Prostate gland (tissue), 2 donors: Measurements from ENCODE around the gene DENND4A. TPM values are rescaled to one million over a fixed set of nuclear protein-coding genes. Genes with fewer than 3 reads are reported as not detected.

Source experiments
- DNase-seq: peaks from one replicate; pipeline ENCODE4 v3.0.0-alpha.2; 2019; ENCODE audit warnings: low spot score
- H3K27ac ChIP-seq, 2 donors: fragments of 200-600 bp; sonication (generic); 2 replicates each; pipeline ENCODE4 v1.5.1; 2017 to 2019
- H3K27me3 ChIP-seq: fragments of 200-600 bp; sonication (generic); replicated peaks from 2 replicates; pipeline ENCODE4 v1.5.1; 2019; ENCODE audit not compliant: insufficient read depth
- H3K36me3 ChIP-seq, 2 donors: fragments of 200-600 bp; sonication (generic); 1 replicate in 1 of 2; 2 replicates in 1 of 2; pipeline versions ENCODE4 v1.5.1 to v1.8.1; 2017 to 2019
- H3K4me1 ChIP-seq: fragments of 200-600 bp; sonication (generic); replicated peaks from 2 replicates; pipeline ENCODE4 v1.5.1; 2019
- H3K4me3 ChIP-seq, 2 donors: fragments of 200-600 bp; sonication (generic); 2 replicates each; pipeline ENCODE4 v1.5.1; 2017 to 2019
- H3K9me3 ChIP-seq: fragments of 200-600 bp; sonication (generic); 2 replicates; pipeline ENCODE4 v1.5.1; 2017
- POLR2A ChIP-seq: fragments of 450-650 bp; IDR thresholded peaks from one replicate; pipeline ENCODE4 v1.6.1; 2016; ENCODE audit warnings: antibody characterized with exemption, mild to moderate bottlenecking
- POLR2AphosphoS5 ChIP-seq: sonication (generic); formaldehyde crosslinking; IDR thresholded peaks from one replicate; pipeline ENCODE4 v1.6.1; 2017; ENCODE audit warnings: antibody characterized with exemption
- WGBS: methylation state at CpG from one replicate; pipeline ENCODE4 v1.1.5; 2018; 5-methylcytosine and 5-hydroxymethylcytosine counted together
- intact Hi-C: fragments of 100-400 bp; cut with DNase I; formaldehyde crosslinking; loops from one replicate; pipeline ENCODE4 v1.14.2; 2022
- total RNA-seq, 2 donors: library from RNA; depleted of rRNA; stranded (reverse); fragments of >200 nt; gene quantifications; one replicate each; pipeline ENCODE4 v1.1.0, GENCODE V29; 2016
- TF ChIP-seq, protein P1 (sequence below), 4 experiments: fragments of 200-600 bp in 2 of 4; fragments of 450-650 bp in 2 of 4; sonication (generic) in 2 of 4; IDR thresholded peaks; 1 replicate in 3 of 4; 2 replicates in 1 of 4; pipeline ENCODE4 v1.5.1; 2016 to 2019; ENCODE audit warnings: antibody characterized with exemption in 4 of 4, mild to moderate bottlenecking in 2 of 4, moderate library complexity in 2 of 4

The DENND4A gene
- total RNA-seq, 2 donors from 2014 or later, result 24.5 to 49.6 TPM

- H3K27ac ChIP-seq, result no peak overlapping the region
- no peak overlapping the region for H3K4me3 ChIP-seq
- H3K4me1 ChIP-seq, result no peaks in the 10 kb centered on the region
- intact Hi-C loops, result no loop called here
- 90% methylated on average over 5 of the region's 5 CpGs for WGBS
- H3K9me3 ChIP-seq, result no peaks in the 10 kb centered on the region
- H3K36me3 ChIP-seq, result no peaks in the 10 kb centered on the region
- DNase-seq, result no peak
- no peak for TF ChIP-seq POLR2A
- no peak for TF ChIP-seq POLR2AphosphoS5
- TF ChIP-seq, protein P1, sequence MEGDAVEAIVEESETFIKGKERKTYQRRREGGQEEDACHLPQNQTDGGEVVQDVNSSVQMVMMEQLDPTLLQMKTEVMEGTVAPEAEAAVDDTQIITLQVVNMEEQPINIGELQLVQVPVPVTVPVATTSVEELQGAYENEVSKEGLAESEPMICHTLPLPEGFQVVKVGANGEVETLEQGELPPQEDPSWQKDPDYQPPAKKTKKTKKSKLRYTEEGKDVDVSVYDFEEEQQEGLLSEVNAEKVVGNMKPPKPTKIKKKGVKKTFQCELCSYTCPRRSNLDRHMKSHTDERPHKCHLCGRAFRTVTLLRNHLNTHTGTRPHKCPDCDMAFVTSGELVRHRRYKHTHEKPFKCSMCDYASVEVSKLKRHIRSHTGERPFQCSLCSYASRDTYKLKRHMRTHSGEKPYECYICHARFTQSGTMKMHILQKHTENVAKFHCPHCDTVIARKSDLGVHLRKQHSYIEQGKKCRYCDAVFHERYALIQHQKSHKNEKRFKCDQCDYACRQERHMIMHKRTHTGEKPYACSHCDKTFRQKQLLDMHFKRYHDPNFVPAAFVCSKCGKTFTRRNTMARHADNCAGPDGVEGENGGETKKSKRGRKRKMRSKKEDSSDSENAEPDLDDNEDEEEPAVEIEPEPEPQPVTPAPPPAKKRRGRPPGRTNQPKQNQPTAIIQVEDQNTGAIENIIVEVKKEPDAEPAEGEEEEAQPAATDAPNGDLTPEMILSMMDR (IDR thresholded peaks at IDR 0.05), result no peak
- no peaks in the 10 kb centered on the region for H3K27me3 ChIP-seq
Observed at GRCh38 chr15:65759441-65759840, 32.7 kb downstream of the DENND4A start.

DNA sequence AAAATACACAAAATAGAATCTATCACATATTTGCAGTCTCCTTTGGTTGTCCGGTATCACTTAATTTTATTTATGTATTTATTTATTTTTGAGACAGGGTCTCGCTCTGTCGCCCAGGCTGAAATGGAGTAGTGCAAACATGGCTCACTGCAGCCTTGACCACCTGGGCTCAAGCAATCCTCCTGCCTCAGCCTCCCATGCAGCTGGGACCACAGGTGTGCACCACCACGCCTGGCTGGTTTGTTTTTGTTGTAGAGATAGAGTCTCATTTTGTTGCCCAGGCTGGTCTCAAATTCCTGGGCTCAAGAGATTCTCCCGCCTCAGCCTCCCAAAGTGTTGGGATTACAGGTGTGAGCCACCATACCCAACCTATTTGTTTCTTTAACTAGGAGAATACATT lies 33.9 kb downstream of the DENND4A start:
- TF ChIP-seq, protein P1 (IDR thresholded peaks at IDR 0.05), result no peak
- no peak for TF ChIP-seq POLR2AphosphoS5
- TF ChIP-seq POLR2A, result no peak
- Histone ChIP-seq H3K9me3 (no peaks in the 10 kb centered on the region), H3K27ac (no peak overlapping the region), H3K4me3 (no peak overlapping the region), H3K4me1 (no peaks in the 10 kb centered on the region), H3K36me3 (no peaks in the 10 kb centered on the region), H3K27me3 (no peaks in the 10 kb centered on the region)
- WGBS, result 96% methylated on average over 5 of the region's 5 CpGs
- DNase-seq, result no peak
- intact Hi-C loops, result no loop called here

DNA sequence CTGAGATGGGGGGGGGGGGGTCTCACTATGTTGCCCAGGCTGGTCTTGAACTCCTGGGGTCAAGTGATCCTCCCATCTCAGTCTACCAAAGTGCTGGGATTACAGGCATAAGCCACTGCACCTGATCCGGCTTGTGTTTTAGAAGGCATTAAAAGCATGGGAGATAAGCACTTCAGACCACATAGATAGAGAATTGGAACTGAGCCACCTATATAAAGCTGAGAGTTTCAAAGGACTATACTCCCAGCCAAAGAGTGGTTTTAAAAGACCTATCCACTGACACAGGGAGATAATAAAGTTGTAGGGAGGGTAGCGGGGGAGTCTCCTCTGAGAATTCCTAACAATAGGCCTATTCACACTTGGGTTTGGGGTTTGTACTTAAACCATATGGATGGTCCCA lies 34.8 kb downstream of the DENND4A start:
- 79% methylated on average over 2 of the region's 2 CpGs for WGBS
- H3K9me3 ChIP-seq, result no peaks in the 10 kb centered on the region
- intact Hi-C loops, result no loop called here
- no peaks in the 10 kb centered on the region for H3K27me3 ChIP-seq
- no peak for TF ChIP-seq POLR2A
- TF ChIP-seq, protein P1 (IDR thresholded peaks at IDR 0.05), result no peak
- TF ChIP-seq POLR2AphosphoS5, result no peak
- H3K36me3 ChIP-seq, result no peaks in the 10 kb centered on the region
- H3K27ac ChIP-seq, result no peak overlapping the region
- H3K4me3 ChIP-seq, result no peak overlapping the region
- no peak for DNase-seq
- no peaks in the 10 kb centered on the region for H3K4me1 ChIP-seq

GRCh38 chr15:65752151-65752700 lies 39.9 kb downstream of the DENND4A start:
- WGBS, result 81% methylated on average over 7 of the region's 7 CpGs
- H3K27ac ChIP-seq, result no peak overlapping the region

DNA sequence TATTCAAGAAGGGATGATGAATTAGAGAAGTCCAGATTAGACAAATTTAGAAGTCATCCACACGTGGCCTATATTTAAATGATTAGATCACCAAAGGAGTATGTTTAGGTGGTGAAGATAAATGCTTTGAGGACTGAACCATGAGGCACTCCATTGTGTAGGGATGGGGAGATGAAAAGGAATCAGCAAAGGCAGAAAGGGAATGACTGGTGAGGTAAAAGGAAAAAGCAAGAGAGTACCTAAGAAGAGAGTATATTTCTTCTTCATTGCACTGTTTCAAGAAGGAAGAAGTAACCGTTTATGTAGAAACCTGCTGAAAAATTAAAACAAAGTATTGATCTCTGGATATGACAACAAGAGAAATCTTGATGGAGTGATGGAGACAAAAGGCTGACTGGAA lies 40.7 kb downstream of the DENND4A start:
- TF ChIP-seq POLR2A (no peak), POLR2AphosphoS5 (no peak)
- TF ChIP-seq, protein P1 (IDR thresholded peaks at IDR 0.05), result no peak
- intact Hi-C loops, result no loop called here
- H3K27me3 ChIP-seq, result no peaks in the 10 kb centered on the region
- H3K4me3 ChIP-seq, result no peak overlapping the region
- no peak overlapping the region for H3K27ac ChIP-seq
- H3K36me3 ChIP-seq, result no peaks in the 10 kb centered on the region
- H3K9me3 ChIP-seq, result no peaks in the 10 kb centered on the region
- WGBS, result 85% methylated on average over 2 of the region's 2 CpGs
- H3K4me1 ChIP-seq, result no peaks in the 10 kb centered on the region
- DNase-seq, result no peak

More at GRCh38 chr15:65752151-65752700, 39.9 kb downstream of the DENND4A start:
- H3K36me3 ChIP-seq, result no peaks in the 10 kb centered on the region
- intact Hi-C loops, result no loop called here
- H3K9me3 ChIP-seq, result no peaks in the 10 kb centered on the region
- H3K4me1 ChIP-seq, result no peaks in the 10 kb centered on the region
- no peak for TF ChIP-seq POLR2A
- no peak overlapping the region for H3K4me3 ChIP-seq
- H3K27me3 ChIP-seq, result no peaks in the 10 kb centered on the region
- no peak for DNase-seq
